HCT116 (cell line): ENCODE data around the gene TEX264.

ENCODE experiments used
- CTCF ChIP-seq, 3 experiments: fragments of 200-600 bp in 1 of 3; sonication (generic) in 1 of 3; IDR thresholded peaks in 2 of 3; conservative IDR thresholded peaks in 1 of 3; 2 replicates each; pipeline ENCODE4 v1.5.1; 2012 to 2017; ENCODE audit warnings: low read depth in 2 of 3, low read length in 2 of 3, antibody characterized with exemption in 1 of 3, borderline replicate concordance in 1 of 3, control low read depth in 1 of 3, mild to moderate bottlenecking in 1 of 3, mixed read lengths in 1 of 3, mixed run types in 1 of 3, moderate library complexity in 1 of 3; ENCODE audit not compliant: insufficient read depth in 1 of 3
- EZH2 ChIP-seq: fragments of 200-600 bp; sonication (generic); IDR thresholded peaks from 2 replicates; pipeline ENCODE4 v1.6.1; 2017; ENCODE audit warnings: antibody characterized with exemption, mixed run types
- JUND ChIP-seq: IDR thresholded peaks from 2 replicates; pipeline ENCODE4 v1.6.1; 2012
- MAX ChIP-seq: IDR thresholded peaks from 2 replicates; pipeline ENCODE4 v1.6.1; 2012
- POLR2A ChIP-seq: IDR thresholded peaks from 2 replicates; pipeline ENCODE4 v1.7.0; 2011; ENCODE audit warnings: borderline replicate concordance; ENCODE audit not compliant: insufficient read depth, insufficient read length; ENCODE audit errors: extremely low read depth
- POLR2AphosphoS5 ChIP-seq: IDR thresholded peaks from 2 replicates; pipeline ENCODE4 v1.6.1; 2011; ENCODE audit warnings: mild to moderate bottlenecking, low read depth, low read length, moderate library complexity
- ZBTB33 ChIP-seq: IDR thresholded peaks from 2 replicates; pipeline ENCODE4 v1.6.1; 2011; ENCODE audit warnings: mild to moderate bottlenecking, low read length, moderate library complexity; ENCODE audit not compliant: insufficient replicate concordance; ENCODE audit errors: extremely low read depth

GRCh38 chr3:51712511-51712931 lies 41.5 kb downstream of the TEX264 start:
- TF ChIP-seq POLR2AphosphoS5 (no peak), EZH2 (no peak), CTCF (IDR thresholded peaks at IDR 0.05 in 2 of 3, conservative IDR thresholded peaks at IDR 0.05 in 1 of 3; ENCODE audit: borderline replicate concordance in 1 of 3, insufficient read depth in 1 of 3, low read depth in 2 of 3, low read length in 2 of 3) (no peak), POLR2A (no peak), MAX (no peak), JUND (no peak), ZBTB33 (no peak)
